ENCODE measurements around the gene PTGES3.

- TF ChIP-seq CTCF (IDR thresholded peaks at IDR 0.05), result no peak
- no peak for TF ChIP-seq EZH2 (IDR thresholded peaks at IDR 0.05)
Observed at GRCh38 chr12:56631790-56632700, 56.0 kb downstream of the PTGES3 start.
